NCI-H2029 (cell line): ENCODE data around the gene ZNF506.
"Not testable (repeated sequence)": the region's sequence is repeated elsewhere in the genome, so short reads cannot be mapped to it uniquely, and the experiment has no call there.

Experiments used
- DNase-seq: peaks from one replicate; lab custom pipeline; 2025; lab: John Stamatoyannopoulos, UW

ZNF506 gene

GRCh38 chr19:19744641-19745040 is 76.9 kb downstream of the ZNF506 start:
- DNase-seq = no peak

GRCh38 chr19:19743921-19744320 is 77.6 kb downstream of the ZNF506 start:
- not testable (repeated sequence) for DNase-seq

GRCh38 chr19:19743176-19743575 is 78.4 kb downstream of the ZNF506 start:
- no peak for DNase-seq

DNA sequence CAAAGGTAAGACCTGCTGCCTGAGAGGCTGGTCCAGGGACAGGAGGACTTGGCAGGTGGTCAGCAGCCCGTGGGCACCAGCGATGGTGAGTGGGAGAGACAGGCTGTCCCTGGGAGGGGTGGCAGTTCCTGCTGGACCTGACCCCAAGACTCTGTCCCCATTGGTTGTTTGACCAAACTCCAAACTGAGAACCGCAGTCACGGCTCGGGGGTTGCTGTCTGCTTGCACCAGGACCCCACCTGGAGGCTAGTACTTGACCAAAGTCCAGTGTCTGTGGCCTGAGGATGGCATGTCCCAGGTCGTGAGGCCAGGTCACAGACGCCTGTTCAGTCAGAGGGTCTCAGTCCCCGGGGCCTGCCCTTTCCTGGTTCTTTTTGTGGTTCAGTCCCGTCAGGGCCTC is 78.8 kb downstream of the ZNF506 start:
- DNase-seq = no peak
